ENCODE results near the gene SLX4IP.

Gene SLX4IP

DNA sequence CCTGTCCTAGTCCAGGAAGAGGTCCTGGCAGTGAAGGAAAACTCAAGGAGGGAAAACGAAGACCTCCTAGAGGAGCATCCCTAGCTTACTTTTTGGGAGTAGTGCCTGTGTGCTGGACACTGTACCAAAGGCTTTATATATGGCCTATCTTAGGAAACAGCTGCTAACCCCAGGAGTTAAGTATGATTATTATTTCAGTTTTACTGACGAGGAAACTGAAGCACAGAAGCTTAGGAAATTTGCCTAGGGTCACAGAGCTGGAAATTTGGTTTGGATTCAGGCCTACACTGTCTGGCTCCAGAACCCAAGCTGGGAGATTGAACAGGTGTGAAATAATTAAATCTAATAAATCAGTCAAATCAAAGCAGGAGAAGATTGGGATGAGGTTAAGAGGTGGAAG lies 78.0 kb downstream of the SLX4IP start:
- TF ChIP-seq, protein P1, sequence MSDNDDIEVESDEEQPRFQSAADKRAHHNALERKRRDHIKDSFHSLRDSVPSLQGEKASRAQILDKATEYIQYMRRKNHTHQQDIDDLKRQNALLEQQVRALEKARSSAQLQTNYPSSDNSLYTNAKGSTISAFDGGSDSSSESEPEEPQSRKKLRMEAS (IDR thresholded peaks at IDR 0.05), result no peak
- TF ChIP-seq RAD21 (IDR thresholded peaks at IDR 0.05; ENCODE audit: low read depth) (no peak), YY1 (IDR thresholded peaks at IDR 0.05; ENCODE audit: low read depth) (no peak), CEBPB (IDR thresholded peaks at IDR 0.05) (no peak), ZBTB7A (IDR thresholded peaks at IDR 0.05; ENCODE audit: low read depth) (no peak), NFIC (IDR thresholded peaks at IDR 0.05) (no peak), TAF1 (IDR thresholded peaks at IDR 0.05; ENCODE audit: low read depth) (no peak), TCF12 (IDR thresholded peaks at IDR 0.05; ENCODE audit: low read depth) (no peak), FOXM1 (IDR thresholded peaks at IDR 0.05; ENCODE audit: borderline replicate concordance, low read depth) (no peak), EGR1 (IDR thresholded peaks at IDR 0.05) (no peak), EP300 (IDR thresholded peaks at IDR 0.05; ENCODE audit: borderline replicate concordance) (no peak)
- TF ChIP-seq, protein P2, sequence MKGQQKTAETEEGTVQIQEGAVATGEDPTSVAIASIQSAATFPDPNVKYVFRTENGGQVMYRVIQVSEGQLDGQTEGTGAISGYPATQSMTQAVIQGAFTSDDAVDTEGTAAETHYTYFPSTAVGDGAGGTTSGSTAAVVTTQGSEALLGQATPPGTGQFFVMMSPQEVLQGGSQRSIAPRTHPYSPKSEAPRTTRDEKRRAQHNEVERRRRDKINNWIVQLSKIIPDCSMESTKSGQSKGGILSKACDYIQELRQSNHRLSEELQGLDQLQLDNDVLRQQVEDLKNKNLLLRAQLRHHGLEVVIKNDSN (IDR thresholded peaks at IDR 0.05), result no peak
- TF ChIP-seq, protein P3, sequence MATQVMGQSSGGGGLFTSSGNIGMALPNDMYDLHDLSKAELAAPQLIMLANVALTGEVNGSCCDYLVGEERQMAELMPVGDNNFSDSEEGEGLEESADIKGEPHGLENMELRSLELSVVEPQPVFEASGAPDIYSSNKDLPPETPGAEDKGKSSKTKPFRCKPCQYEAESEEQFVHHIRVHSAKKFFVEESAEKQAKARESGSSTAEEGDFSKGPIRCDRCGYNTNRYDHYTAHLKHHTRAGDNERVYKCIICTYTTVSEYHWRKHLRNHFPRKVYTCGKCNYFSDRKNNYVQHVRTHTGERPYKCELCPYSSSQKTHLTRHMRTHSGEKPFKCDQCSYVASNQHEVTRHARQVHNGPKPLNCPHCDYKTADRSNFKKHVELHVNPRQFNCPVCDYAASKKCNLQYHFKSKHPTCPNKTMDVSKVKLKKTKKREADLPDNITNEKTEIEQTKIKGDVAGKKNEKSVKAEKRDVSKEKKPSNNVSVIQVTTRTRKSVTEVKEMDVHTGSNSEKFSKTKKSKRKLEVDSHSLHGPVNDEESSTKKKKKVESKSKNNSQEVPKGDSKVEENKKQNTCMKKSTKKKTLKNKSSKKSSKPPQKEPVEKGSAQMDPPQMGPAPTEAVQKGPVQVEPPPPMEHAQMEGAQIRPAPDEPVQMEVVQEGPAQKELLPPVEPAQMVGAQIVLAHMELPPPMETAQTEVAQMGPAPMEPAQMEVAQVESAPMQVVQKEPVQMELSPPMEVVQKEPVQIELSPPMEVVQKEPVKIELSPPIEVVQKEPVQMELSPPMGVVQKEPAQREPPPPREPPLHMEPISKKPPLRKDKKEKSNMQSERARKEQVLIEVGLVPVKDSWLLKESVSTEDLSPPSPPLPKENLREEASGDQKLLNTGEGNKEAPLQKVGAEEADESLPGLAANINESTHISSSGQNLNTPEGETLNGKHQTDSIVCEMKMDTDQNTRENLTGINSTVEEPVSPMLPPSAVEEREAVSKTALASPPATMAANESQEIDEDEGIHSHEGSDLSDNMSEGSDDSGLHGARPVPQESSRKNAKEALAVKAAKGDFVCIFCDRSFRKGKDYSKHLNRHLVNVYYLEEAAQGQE (IDR thresholded peaks at IDR 0.05; ENCODE audit: low read depth), result no peak

DNA sequence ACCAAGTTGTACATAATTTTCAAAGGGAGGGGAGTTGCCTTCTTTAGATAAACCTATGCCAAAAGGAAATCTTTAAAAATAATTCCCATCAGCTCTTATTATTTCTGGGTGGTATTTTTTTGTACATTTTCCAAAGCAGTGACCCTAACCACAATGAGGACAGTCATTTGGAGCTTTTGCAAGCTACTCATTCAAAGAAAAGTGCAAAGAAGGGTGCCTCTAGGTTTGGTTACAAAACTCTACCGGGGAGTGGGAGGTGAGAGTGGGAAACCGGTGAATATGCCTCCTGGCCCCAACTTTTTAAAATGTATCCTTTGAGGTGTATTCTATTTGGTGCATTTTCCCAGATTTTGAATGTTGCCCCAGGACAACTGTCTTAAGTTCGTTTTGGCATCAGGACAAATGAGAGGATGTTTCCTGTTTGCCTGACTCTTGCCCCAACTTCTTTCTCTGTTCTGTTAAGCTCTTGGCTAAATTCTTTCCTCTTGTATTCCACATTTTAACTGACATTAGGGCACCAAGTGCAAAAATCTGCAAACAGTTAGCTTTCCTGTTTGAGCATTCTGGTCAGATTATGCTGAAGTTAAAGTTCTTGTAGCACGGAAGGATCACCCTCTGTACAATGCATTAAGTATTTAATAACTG lies 78.9 kb downstream of the SLX4IP start:
- TF ChIP-seq, protein P1 (IDR thresholded peaks at IDR 0.05), result no peak
- TF ChIP-seq RAD21 (IDR thresholded peaks at IDR 0.05; ENCODE audit: low read depth) (no peak), TCF12 (IDR thresholded peaks at IDR 0.05; ENCODE audit: low read depth) (no peak), ZBTB7A (IDR thresholded peaks at IDR 0.05; ENCODE audit: low read depth) (no peak), EGR1 (IDR thresholded peaks at IDR 0.05) (no peak), YY1 (IDR thresholded peaks at IDR 0.05; ENCODE audit: low read depth) (no peak), FOXM1 (IDR thresholded peaks at IDR 0.05; ENCODE audit: borderline replicate concordance, low read depth) (no peak), TAF1 (IDR thresholded peaks at IDR 0.05; ENCODE audit: low read depth) (no peak), TEAD4 (IDR thresholded peaks at IDR 0.05) (no peak), NFIC (IDR thresholded peaks at IDR 0.05) (no peak), CEBPB (IDR thresholded peaks at IDR 0.05) (no peak)

DNA sequence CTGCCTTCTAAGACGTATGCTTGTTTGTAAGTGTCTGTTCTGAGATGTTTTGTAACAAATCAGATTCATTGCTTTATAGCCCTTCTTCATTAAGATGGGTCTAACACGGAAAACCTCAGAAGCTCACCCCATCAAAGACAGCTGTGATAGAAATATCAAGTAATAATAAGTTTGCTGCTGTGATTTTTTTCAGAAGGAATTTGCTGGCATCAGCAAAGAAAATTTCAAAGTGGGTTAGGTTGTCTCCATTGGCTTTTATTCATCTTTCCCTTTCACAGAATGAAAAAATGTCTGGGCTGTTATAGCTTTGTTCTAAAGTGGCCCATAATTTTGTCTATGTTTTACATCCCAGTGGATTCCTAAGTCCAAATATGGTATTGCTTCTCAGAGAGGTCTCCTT lies 81.4 kb downstream of the SLX4IP start:
- TF ChIP-seq, protein P1 (IDR thresholded peaks at IDR 0.05), result no peak
- TF ChIP-seq, protein P3 (IDR thresholded peaks at IDR 0.05; ENCODE audit: low read depth), result no peak
- TF ChIP-seq ZBTB7A (IDR thresholded peaks at IDR 0.05; ENCODE audit: low read depth) (no peak), CEBPB (IDR thresholded peaks at IDR 0.05) (no peak), FOXM1 (IDR thresholded peaks at IDR 0.05; ENCODE audit: borderline replicate concordance, low read depth) (no peak), NFIC (IDR thresholded peaks at IDR 0.05) (no peak), YY1 (IDR thresholded peaks at IDR 0.05; ENCODE audit: low read depth) (no peak), CREB1 (IDR thresholded peaks at IDR 0.05; ENCODE audit: low read depth) (no peak), EP300 (IDR thresholded peaks at IDR 0.05; ENCODE audit: borderline replicate concordance) (no peak), TCF12 (IDR thresholded peaks at IDR 0.05; ENCODE audit: low read depth) (no peak), TAF1 (IDR thresholded peaks at IDR 0.05; ENCODE audit: low read depth) (no peak)
- TF ChIP-seq, protein P2 (IDR thresholded peaks at IDR 0.05), result no peak

DNA sequence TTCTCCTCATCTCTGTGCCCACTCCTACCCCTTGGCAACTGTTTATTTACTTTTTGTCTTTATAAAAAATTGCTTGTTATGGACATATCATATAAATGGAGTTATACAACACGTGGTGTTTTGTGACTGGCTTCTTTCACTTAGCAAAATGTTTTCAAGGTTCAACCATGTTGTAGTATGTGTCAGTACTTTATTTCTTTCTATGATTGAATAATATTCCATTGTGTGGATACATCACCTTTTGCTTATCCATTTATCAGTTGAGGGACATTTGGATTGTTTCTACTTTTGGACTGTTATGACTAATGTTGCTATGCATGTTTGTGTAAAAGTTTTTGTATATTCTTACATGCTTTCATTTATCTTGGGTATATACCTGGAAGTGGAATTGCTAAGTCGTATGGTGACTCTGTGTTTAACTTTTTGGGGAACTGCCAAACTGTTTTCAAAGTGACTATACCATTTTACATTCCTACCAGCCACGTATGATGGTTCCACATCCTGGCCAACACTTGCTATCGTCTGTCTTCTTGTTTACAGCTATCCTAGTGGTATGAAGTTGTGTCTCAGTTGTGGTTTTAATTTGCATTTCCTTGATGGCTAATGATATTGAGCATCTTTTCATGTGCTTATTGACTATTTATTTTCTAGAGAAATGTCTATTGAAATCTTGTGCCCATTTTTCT lies 84.4 kb downstream of the SLX4IP start:
- TF ChIP-seq NFIC (IDR thresholded peaks at IDR 0.05), result no peak
- no peak for TF ChIP-seq CREB1 (IDR thresholded peaks at IDR 0.05; ENCODE audit: low read depth)
- no peak for TF ChIP-seq FOXM1 (IDR thresholded peaks at IDR 0.05; ENCODE audit: borderline replicate concordance, low read depth)
- no peak for TF ChIP-seq CEBPB (IDR thresholded peaks at IDR 0.05)
- no peak for TF ChIP-seq TAF1 (IDR thresholded peaks at IDR 0.05; ENCODE audit: low read depth)
- TF ChIP-seq RAD21 (IDR thresholded peaks at IDR 0.05; ENCODE audit: low read depth), result no peak
- TF ChIP-seq, protein P1 (IDR thresholded peaks at IDR 0.05), result no peak
- no peak for TF ChIP-seq TCF12 (IDR thresholded peaks at IDR 0.05; ENCODE audit: low read depth)
- TF ChIP-seq TEAD4 (IDR thresholded peaks at IDR 0.05), result no peak
- TF ChIP-seq EP300 (IDR thresholded peaks at IDR 0.05; ENCODE audit: borderline replicate concordance), result no peak
- TF ChIP-seq, protein P2 (IDR thresholded peaks at IDR 0.05), result no peak
- TF ChIP-seq ZBTB7A (IDR thresholded peaks at IDR 0.05; ENCODE audit: low read depth), result no peak
- no peak for TF ChIP-seq EGR1 (IDR thresholded peaks at IDR 0.05)
- TF ChIP-seq, protein P3 (IDR thresholded peaks at IDR 0.05; ENCODE audit: low read depth), result no peak
- TF ChIP-seq YY1 (IDR thresholded peaks at IDR 0.05; ENCODE audit: low read depth), result no peak
